Right atrium auricular region (tissue), 2 donors: ENCODE results near the gene ACTR8. TPM values are rescaled to one million over a fixed set of nuclear protein-coding genes. Genes with fewer than 3 reads are reported as not detected.
A peak's percentile ranks its signal among the peaks of the same experiment; 100 is the strongest.
"Not testable (repeated sequence)": the region's sequence is repeated elsewhere in the genome, so short reads cannot be mapped to it uniquely, and the experiment has no call there.

Experiments used
- DNase-seq: peaks from one replicate; pipeline ENCODE4 v3.0.0-alpha.2; 2019; ENCODE audit warnings: low spot score
- H3K27ac ChIP-seq, 2 donors: fragments of 200-600 bp; sonication (generic); 1 replicate in 1 of 2; 2 replicates in 1 of 2; pipeline ENCODE4 v1.5.1; 2016 to 2019
- H3K27me3 ChIP-seq, 2 donors: fragments of 200-600 bp; sonication (generic); one replicate each; pipeline versions ENCODE4 v1.5.1 to v1.6.0; 2017 to 2019
- H3K36me3 ChIP-seq: fragments of 200-600 bp; sonication (generic); one replicate; pipeline ENCODE4 v1.5.1; 2016
- H3K4me1 ChIP-seq, 2 donors: fragments of 200-600 bp; sonication (generic); one replicate each; pipeline versions ENCODE4 v1.5.1 to v1.6.0; 2017 to 2019
- H3K4me3 ChIP-seq, 2 donors: fragments of 200-600 bp; sonication (generic); 1 replicate in 1 of 2; 2 replicates in 1 of 2; pipeline ENCODE4 v1.5.1; 2017 to 2019; ENCODE audit warnings: mild to moderate bottlenecking in 1 of 2, moderate library complexity in 1 of 2
- H3K9me3 ChIP-seq, 2 donors: fragments of 200-600 bp; sonication (generic); one replicate each; pipeline ENCODE4 v1.5.1; 2019
- total RNA-seq, 2 donors: library from RNA; depleted of rRNA; stranded (reverse); fragments of >200 nt; gene quantifications; one replicate each; pipeline ENCODE4 v1.1.0, GENCODE V29; 2016
- TF ChIP-seq, protein P1 (sequence below), 2 donors: fragments of 200-600 bp; sonication (generic); IDR thresholded peaks; one replicate each; pipeline ENCODE4 v1.5.1; 2019; ENCODE audit warnings: antibody characterized with exemption in 2 of 2

ACTR8 gene
- total RNA-seq = 10 to 100 TPM; 23.7 to 24.3 TPM

GRCh38 chr3:53881691-53882593 is at the start of gene ACTR8:
Gene ACTR8 (minus strand): TSS chr3:53882152. CDS start chr3:53882101, 51 bp downstream.
- Histone ChIP-seq H3K4me3 (peak within 1 kb of the TSS; percentile 81), H3K27me3 (no peaks in the 10 kb centered on the region), H3K36me3 (peaks cover 54% of the 10 kb centered on the region), H3K9me3 (no peaks in the 10 kb centered on the region), H3K4me1 (peaks cover 0 to 22% of the 10 kb centered on the region in 2 donors), H3K27ac (peak within 1 kb of the TSS; percentile 86 to 90)
- TF ChIP-seq, protein P1, sequence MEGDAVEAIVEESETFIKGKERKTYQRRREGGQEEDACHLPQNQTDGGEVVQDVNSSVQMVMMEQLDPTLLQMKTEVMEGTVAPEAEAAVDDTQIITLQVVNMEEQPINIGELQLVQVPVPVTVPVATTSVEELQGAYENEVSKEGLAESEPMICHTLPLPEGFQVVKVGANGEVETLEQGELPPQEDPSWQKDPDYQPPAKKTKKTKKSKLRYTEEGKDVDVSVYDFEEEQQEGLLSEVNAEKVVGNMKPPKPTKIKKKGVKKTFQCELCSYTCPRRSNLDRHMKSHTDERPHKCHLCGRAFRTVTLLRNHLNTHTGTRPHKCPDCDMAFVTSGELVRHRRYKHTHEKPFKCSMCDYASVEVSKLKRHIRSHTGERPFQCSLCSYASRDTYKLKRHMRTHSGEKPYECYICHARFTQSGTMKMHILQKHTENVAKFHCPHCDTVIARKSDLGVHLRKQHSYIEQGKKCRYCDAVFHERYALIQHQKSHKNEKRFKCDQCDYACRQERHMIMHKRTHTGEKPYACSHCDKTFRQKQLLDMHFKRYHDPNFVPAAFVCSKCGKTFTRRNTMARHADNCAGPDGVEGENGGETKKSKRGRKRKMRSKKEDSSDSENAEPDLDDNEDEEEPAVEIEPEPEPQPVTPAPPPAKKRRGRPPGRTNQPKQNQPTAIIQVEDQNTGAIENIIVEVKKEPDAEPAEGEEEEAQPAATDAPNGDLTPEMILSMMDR (IDR thresholded peaks at IDR 0.05) = peak in 1 of 2 donors; percentile 37
- DNase-seq = peak; percentile 81

DNA sequence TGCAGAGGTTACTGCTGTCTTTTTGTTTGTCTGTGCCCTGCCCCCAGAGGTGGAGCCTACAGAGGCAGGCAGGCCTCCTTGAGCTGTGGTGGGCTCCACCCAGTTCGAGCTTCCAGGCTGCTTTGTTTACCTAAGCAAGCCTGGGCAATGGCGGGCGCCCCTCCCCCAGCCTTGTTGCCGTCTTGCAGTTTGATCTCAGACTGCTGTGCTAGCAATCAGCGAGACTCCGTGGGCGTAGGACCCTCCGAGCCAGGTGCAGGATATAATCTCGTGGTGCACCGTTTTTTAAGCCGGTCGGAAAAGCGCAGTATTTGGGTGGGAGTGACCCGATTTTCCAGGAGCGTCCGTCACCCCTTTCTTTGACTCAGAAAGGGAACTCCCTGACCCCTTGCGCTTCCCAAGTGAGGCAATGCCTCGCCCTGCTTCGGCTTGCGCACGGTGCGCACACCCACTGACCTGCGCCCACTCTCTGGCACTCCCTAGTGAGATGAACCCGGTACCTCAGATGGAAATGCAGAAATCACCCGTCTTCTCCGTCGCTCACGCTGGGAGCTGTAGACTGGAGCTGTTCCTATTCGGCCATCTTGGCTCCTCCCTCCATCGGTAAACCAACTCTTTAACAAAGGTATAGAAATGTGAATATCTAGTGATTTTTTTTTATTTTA is 45.4 kb upstream of the ACTR8 start:
- H3K9me3 ChIP-seq, H3K36me3 ChIP-seq, H3K27ac ChIP-seq, H3K27me3 ChIP-seq, DNase-seq, H3K4me1 ChIP-seq, H3K4me3 ChIP-seq: not testable (repeated sequence)

DNA sequence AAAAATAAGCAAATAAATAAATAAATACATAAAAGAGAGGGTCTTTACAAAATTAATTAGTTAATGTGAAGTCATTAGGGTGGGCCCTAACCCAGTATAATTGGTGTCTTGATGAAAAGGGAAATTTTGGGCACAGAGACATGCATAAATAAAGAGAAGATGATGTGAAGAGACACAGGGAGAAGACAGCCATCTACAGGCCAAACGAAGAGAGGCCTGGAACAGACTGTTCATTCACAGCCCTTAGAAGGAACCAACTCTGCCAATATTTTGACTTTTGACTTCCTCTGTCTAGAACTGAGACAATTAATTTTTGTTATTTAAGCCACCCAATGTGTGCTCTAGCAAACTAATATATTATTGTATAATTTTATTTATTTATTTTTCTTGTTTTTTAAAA is 39.3 kb upstream of the ACTR8 start:
- H3K9me3 ChIP-seq = peaks cover 0 to 4% of the 10 kb centered on the region in 2 donors
- no peaks in the 10 kb centered on the region for H3K4me1 ChIP-seq
- no peaks in the 10 kb centered on the region for H3K27me3 ChIP-seq
- TF ChIP-seq, protein P1 (IDR thresholded peaks at IDR 0.05) = peak in 1 of 2 donors; percentile 43
- no peaks in the 10 kb centered on the region for H3K36me3 ChIP-seq
- no peak overlapping the region for H3K27ac ChIP-seq
- DNase-seq = no peak
- H3K4me3 ChIP-seq = no peak overlapping the region

GRCh38 chr3:53919741-53920140 is 37.8 kb upstream of the ACTR8 start:
- no peaks in the 10 kb centered on the region for H3K27me3 ChIP-seq
- peaks cover 0 to 4% of the 10 kb centered on the region in 2 donors for H3K9me3 ChIP-seq
- H3K27ac ChIP-seq = no peak overlapping the region
- no peaks in the 10 kb centered on the region for H3K4me1 ChIP-seq
- no peaks in the 10 kb centered on the region for H3K36me3 ChIP-seq
- TF ChIP-seq, protein P1 (IDR thresholded peaks at IDR 0.05) = no peak
- DNase-seq = no peak
- H3K4me3 ChIP-seq = no peak overlapping the region

- Histone ChIP-seq H3K4me1 (no peaks in the 10 kb centered on the region), H3K4me3 (no peak overlapping the region), H3K27me3 (no peaks in the 10 kb centered on the region), H3K27ac (no peak overlapping the region), H3K36me3 (no peaks in the 10 kb centered on the region), H3K9me3 (no peaks in the 10 kb centered on the region)
- no peak for DNase-seq
- TF ChIP-seq, protein P1 (IDR thresholded peaks at IDR 0.05) = no peak
Observed at GRCh38 chr3:53913401-53913800, 31.4 kb upstream of the ACTR8 start.

DNA sequence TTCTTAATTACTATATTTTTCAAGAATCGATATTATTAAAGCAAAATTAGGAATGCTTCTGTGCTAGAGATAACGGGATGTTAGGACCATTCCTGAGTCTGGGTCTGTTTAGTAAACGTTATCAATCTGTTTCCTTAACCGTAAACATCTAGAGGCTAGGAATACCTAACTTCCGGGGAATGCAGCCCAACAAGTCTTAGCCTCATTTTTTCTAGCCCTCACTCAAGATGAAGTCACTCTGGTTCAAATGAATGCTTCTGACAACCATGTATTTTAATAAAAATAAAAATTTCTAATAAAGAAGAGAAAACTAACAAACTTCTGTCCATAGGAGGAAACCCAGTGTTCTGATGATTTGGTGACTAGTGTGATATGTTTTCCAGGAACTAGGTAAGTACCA is 20.8 kb upstream of the ACTR8 start:
- Histone ChIP-seq H3K4me1 (no peaks in the 10 kb centered on the region), H3K27ac (no peak overlapping the region), H3K9me3 (no peaks in the 10 kb centered on the region), H3K36me3 (no peaks in the 10 kb centered on the region), H3K27me3 (no peaks in the 10 kb centered on the region), H3K4me3 (no peak overlapping the region)
- no peak for DNase-seq
- TF ChIP-seq, protein P1 (IDR thresholded peaks at IDR 0.05) = no peak
